Adrenal gland (tissue), 5 donors: ENCODE data around the gene NOXA1.

ENCODE experiments used
- POLR2A ChIP-seq, 2 donors: fragments of 450-650 bp; IDR thresholded peaks; one replicate each; pipeline ENCODE4 v1.6.1; 2017; ENCODE audit warnings: antibody characterized with exemption in 2 of 2, mild to moderate bottlenecking in 2 of 2, moderate library complexity in 1 of 2
- TF ChIP-seq, protein P1 (sequence below), 6 experiments: fragments of 450-650 bp in 4 of 6; fragments of 200-600 bp in 2 of 6; sonication (generic) in 1 of 6; IDR thresholded peaks; 1 replicate in 5 of 6; 2 replicates in 1 of 6; pipeline versions ENCODE4 v1.5.1 to v1.8.0; 2016 to 2021; ENCODE audit warnings: antibody characterized with exemption in 6 of 6, mild to moderate bottlenecking in 2 of 6, moderate library complexity in 1 of 6
- donor health status: DM: no; HTN: no; CAD: no.

DNA sequence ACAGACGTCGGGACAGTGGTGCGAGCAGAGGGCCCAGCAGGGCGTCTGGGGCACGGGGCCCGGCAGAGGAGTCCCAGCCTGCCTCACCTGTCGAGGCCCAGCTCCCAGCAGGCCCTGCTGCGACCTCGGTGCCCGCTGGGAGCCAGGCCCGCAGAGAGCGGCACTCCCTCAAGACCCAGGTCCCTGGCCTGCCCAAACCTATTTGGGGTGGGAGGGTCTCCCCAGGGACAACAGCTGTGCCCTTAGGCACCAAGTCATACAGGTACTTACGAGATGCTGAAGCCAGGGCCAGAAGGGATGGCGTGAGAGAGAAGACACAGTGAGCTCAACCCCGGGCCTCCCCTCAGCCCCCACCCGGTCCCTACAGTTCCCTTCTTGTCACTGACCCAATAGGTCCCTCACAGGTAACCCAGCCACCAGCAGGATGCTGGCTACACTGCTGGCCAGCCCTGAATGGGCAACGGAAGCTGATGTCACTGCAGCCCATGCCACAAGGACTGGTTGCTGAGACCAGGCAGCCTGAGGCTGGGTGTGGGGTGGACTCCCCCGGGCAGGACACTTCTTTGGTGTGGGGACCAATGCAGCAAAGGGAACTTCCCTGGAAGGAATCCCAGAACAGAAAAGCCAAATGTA is 32.3 kb downstream of the NOXA1 start:
- no peak for TF ChIP-seq POLR2A (IDR thresholded peaks at IDR 0.05)
- TF ChIP-seq, protein P1, sequence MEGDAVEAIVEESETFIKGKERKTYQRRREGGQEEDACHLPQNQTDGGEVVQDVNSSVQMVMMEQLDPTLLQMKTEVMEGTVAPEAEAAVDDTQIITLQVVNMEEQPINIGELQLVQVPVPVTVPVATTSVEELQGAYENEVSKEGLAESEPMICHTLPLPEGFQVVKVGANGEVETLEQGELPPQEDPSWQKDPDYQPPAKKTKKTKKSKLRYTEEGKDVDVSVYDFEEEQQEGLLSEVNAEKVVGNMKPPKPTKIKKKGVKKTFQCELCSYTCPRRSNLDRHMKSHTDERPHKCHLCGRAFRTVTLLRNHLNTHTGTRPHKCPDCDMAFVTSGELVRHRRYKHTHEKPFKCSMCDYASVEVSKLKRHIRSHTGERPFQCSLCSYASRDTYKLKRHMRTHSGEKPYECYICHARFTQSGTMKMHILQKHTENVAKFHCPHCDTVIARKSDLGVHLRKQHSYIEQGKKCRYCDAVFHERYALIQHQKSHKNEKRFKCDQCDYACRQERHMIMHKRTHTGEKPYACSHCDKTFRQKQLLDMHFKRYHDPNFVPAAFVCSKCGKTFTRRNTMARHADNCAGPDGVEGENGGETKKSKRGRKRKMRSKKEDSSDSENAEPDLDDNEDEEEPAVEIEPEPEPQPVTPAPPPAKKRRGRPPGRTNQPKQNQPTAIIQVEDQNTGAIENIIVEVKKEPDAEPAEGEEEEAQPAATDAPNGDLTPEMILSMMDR (IDR thresholded peaks at IDR 0.05): no peak
